RWPE1 (cell line): ENCODE results near the gene RAP1GAP.

Experiments
- CTCF ChIA-PET: fragments of 350-600 bp; sonication (Branson Sonifier 250); formaldehyde crosslinking; extraction: SDS; loops from one replicate; lab custom pipeline; 2021; lab: Yijun Ruan, JAX
- POLR2A ChIA-PET: fragments of 400-600 bp; formaldehyde crosslinking; extraction: SDS; loops from one replicate; lab custom pipeline; 2020; ENCODE audit warnings: antibody characterized with exemption; ENCODE audit not compliant: low non-redundant PET; lab: Yijun Ruan, JAX
- DNase-seq: peaks from one replicate; pipeline ENCODE4 v3.0.0; 2012; ENCODE audit warnings: low spot score
- H3K27ac ChIP-seq: fragments of 450-650 bp; 2 replicates; pipeline ENCODE4 v1.5.1; 2017
- TF ChIP-seq, protein P1 (sequence below): fragments of 450-650 bp; conservative IDR thresholded peaks from 2 replicates; pipeline ENCODE4 v1.5.1; 2017; ENCODE audit warnings: low read depth, mild to moderate bottlenecking

RAP1GAP gene

DNA sequence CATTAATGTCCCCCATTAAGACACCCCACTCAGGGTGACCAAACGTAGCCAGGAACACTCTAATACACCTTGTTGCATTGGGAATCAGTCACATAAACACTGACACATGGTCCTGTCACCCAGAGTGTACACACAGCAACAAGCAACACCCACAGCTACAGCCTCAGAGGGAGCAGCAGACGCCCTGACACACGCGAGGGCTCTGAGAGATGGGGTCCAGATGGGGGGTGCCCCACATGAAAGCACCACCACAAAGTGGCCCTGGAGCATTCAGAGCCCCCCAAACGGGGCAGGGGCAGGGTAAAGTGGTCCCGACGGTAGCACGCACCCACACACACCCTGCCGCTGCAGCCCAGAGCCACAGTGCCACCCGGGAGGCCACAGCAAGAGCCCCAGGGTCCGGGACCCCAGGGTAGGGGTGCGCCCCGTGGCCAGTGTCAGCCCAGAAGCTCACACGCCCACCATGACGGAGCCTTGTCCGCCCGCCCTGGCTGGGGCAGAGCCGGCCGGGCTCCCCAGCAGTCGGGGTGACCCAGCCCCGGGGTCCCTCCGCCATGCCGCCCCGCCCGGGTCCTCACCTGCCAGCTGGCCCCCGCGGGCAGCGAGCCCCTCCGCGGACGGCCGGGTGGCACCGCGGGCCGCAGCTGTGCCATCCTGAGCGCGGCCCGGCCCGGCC lies 47.3 kb downstream of the RAP1GAP start:
- no peak for DNase-seq
- H3K27ac ChIP-seq, result no peak overlapping the region
- POLR2A ChIA-PET, result interaction anchor here (0.6 to 0.7 kb wide), 2 partner anchors 12 to 78 kb away, joined by 3 to 4 read pairs; no protein-coding TSS in a partner anchor
- CTCF ChIA-PET, result interaction anchor here (0.5 to 0.8 kb wide), 2 partner anchors 26 to 1782 kb away, joined by 3 read pairs; no protein-coding TSS in a partner anchor
- TF ChIP-seq, protein P1, sequence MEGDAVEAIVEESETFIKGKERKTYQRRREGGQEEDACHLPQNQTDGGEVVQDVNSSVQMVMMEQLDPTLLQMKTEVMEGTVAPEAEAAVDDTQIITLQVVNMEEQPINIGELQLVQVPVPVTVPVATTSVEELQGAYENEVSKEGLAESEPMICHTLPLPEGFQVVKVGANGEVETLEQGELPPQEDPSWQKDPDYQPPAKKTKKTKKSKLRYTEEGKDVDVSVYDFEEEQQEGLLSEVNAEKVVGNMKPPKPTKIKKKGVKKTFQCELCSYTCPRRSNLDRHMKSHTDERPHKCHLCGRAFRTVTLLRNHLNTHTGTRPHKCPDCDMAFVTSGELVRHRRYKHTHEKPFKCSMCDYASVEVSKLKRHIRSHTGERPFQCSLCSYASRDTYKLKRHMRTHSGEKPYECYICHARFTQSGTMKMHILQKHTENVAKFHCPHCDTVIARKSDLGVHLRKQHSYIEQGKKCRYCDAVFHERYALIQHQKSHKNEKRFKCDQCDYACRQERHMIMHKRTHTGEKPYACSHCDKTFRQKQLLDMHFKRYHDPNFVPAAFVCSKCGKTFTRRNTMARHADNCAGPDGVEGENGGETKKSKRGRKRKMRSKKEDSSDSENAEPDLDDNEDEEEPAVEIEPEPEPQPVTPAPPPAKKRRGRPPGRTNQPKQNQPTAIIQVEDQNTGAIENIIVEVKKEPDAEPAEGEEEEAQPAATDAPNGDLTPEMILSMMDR, result no peak

DNA sequence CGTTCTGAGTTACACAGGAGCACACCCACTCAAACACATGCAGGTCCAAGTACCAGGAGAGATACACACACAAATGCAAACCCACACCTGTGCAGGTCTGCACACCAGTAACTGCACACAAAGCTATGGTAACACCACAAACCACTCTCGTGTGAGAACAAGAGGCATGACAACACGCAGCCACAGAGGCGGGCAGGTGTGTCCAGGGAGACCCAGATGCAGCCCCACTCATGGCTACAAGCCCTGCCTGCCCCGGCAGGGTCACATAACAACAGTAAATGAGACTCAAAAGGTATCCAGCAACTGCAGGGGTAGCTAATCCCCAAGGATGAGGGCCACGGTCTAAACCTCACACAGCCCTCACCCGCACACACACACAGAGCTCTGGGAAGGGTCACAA lies 48.1 kb downstream of the RAP1GAP start:
- ChIA-PET POLR2A (no interaction called here), CTCF (interaction anchor here (0.8 kb wide), 1 partner anchor 25 kb away, joined by 3 read pairs; no protein-coding TSS in a partner anchor)
- H3K27ac ChIP-seq, result no peak overlapping the region
- TF ChIP-seq, protein P1, result no peak
- no peak for DNase-seq

DNA sequence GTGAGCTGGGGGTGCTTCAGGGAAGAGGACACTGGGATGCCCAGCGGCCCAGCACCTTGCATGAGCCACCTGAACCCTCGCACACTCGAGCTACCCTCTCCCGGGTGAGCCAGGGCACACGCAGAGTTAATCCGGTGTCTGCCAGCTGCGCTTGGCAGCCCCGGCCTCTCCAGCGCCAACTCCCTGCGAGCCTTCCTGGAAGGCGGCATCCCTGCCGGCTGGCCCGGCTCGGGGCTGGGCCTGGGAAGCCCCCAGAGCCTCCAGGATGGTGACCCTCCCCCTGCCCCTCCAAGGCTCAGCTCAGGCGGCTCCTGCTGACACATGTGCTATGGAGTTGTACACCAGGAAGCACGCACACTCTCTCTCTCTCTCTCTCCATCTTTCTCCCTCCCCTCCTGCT lies 48.7 kb downstream of the RAP1GAP start:
- DNase-seq, result no peak
- H3K27ac ChIP-seq, result peak overlapping the region; percentile 6; the same call in 1 of the 2 replicates
- POLR2A ChIA-PET, result no interaction called here
- CTCF ChIA-PET, result no interaction called here
- TF ChIP-seq, protein P1, result no peak

DNA sequence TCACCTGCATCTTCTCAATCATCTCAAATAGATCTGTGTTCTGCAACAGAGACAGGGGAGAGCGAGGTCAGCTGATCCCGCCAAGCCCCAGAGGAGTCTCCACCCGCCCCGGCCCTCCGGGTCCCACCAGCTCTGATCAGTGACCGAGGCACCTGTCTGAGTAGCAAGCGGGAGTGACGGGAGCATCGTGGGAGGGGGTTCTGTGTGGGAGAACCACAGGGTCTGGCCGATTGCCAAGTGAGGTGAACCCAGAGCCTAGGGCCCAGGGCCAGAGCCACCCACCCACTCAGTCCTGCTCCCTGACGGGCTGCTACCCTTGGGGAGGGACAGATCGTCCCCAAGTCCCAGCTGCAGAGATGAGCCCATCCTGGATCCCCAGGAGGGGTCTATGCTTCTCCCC lies 49.1 kb downstream of the RAP1GAP start:
- CTCF ChIA-PET, result no interaction called here
- TF ChIP-seq, protein P1, result no peak
- no peak for DNase-seq
- peak overlapping the region; percentile 6; the same call in 1 of the 2 replicates for H3K27ac ChIP-seq
- POLR2A ChIA-PET, result no interaction called here

DNA sequence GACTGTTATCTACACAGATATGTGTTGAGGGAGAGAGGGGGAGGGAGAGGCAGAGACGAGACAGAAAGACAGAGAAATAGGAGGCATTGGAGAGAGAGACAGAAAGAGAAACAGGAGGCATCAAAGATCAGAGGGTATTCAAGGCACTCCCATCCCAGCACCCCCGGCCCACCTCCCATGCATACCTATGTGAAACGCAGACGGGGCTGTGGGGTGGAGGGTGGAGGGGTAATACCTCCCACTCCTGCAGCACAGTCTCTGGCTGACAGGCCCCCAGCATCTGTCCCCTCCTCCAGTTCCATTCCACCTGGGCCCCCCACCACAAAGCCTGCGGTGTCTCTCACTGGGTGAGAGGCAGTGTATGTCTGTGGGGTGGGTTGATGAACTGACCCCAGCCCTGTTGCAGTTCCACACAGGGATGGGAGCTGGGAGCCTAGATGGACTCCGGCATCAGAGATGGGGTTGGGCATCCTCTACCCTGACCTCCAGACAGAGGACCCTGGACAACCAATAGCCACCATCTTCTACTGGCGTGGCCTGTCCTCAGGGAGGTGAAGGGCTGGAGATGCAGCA lies 49.7 kb downstream of the RAP1GAP start:
- no peak overlapping the region for H3K27ac ChIP-seq
- ChIA-PET CTCF (no interaction called here), POLR2A (no interaction called here)
- TF ChIP-seq, protein P1, result no peak
- DNase-seq, result no peak

DNA sequence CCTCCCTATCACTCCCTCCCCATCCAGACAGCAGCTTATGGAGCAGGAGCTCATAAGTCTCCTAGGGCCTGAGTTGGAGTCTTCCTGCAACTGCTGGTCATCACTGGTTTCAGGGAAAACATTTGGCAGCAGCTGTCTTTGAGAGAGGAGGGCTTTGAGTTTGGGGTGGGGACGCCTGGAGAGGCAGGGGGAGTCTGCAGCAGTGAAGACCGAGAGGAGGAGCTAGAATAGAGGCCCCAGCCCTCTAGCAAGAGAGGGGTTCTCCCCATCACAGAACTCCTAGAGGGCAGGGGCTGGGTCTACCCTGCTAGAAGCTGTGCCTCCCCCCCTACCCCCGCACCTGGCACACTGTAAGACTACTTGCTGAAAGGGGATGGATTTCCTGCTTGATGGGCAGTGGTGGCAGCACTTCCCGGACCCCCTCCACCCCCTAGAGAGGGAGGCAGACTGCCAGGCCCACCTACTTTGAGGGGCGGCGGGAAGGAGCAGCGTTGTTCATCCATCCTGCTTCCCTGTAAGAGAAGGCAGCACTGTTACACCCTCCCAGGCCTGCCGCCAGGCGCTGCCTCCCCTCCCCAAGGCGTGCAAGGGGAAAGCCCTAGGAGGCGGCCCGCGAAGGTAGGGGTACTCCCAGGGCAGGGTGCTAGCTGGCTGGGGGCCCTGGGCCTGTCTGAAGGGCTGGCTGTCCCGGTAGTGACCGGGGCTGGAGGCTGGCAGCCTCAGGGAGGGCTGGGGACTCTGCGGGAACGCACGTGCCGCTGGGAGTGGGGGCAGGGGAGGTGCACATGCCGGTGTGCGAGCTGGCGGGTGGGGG lies 50.4 kb downstream of the RAP1GAP start:
- H3K27ac ChIP-seq, result no peak overlapping the region
- DNase-seq, result no peak
- TF ChIP-seq, protein P1, result no peak
- ChIA-PET POLR2A (no interaction called here), CTCF (no interaction called here)
